Measurements from ENCODE around the gene SEMA7A.

- TF ChIP-seq CTCF (IDR thresholded peaks at IDR 0.05): no peak
- TF ChIP-seq POLR2A (IDR thresholded peaks at IDR 0.05): no peak
These were observed 31.1 kb upstream of the SEMA7A start for GRCh38 chr15:74464897-74465296.

All from uterus (tissue), 2 donors.